ENCODE data around the gene ITGB4. TPM values are rescaled to one million over a fixed set of nuclear protein-coding genes. Genes with fewer than 3 reads are reported as not detected.

Gene ITGB4
- total and polyA plus RNA-seq, 9 of the 15 experiments (the other 6 are each of a cell fraction or from before 2014, with no cell fraction given) = 0.05 to 2.8 (median 0.76) TPM; not detected in 3

- no TSS peak for BruUV-seq (replicated peaks)
- in situ Hi-C loops (cut with MboI) = no loop called here
- FAIRE-seq (no peak), ATAC-seq (no peak), DNase-seq (ENCODE audit: extremely low read depth in 1 of 4, low spot score in 3 of 4) (no peak)
- H3K4me2 ChIP-seq (ENCODE audit: insufficient read depth, low read length) = no peak overlapping the region
- no peak overlapping the region for H2AFZ ChIP-seq (ENCODE audit: low read depth, low read length)
- no peak overlapping the region for H3K27ac ChIP-seq (ENCODE audit: extremely low read depth, low read depth, low read length)
- H3K9me1 ChIP-seq (ENCODE audit: control insufficient read depth, insufficient read depth, low read length) = peaks cover 6% of the 10 kb centered on the region
- ChIA-PET POLR2A (interaction anchor here (0.8 to 1.3 kb wide), 2 partner anchors 10 to 58 kb away, joined by 3 to 5 read pairs; no protein-coding TSS in a partner anchor), CTCF (ENCODE audit: low intra/inter-chr PET ratio) (no interaction called here)
- intact Hi-C loops (cut with micrococcal nuclease) = no loop called here
- WGBS (ENCODE audit: insufficient coverage, low coverage, missing lambda C conversion rate) = 76% methylated on average over 14 of the region's 14 CpGs
- 0 out of 3 replicates have a peak, but pooled peaks cover 4% of the 10 kb centered on the region for H3K79me2 ChIP-seq (ENCODE audit: control insufficient read depth, insufficient read depth, low read length)
- no peak overlapping the region for H3K9ac ChIP-seq (ENCODE audit: insufficient read depth in 1 of 2, low read depth in 2 of 2, low read length in 2 of 2)
- peaks cover 84% of the 10 kb centered on the region; the same call in 2 of the 3 replicates for H3K36me3 ChIP-seq (ENCODE audit: control insufficient read depth, insufficient read depth, low read length)
- no peaks in the 10 kb centered on the region for H3K27me3 ChIP-seq (ENCODE audit: control insufficient read depth in 2 of 2, insufficient read depth in 2 of 2, low read length in 2 of 2)
- no peak overlapping the region for H3K4me3 ChIP-seq
- 0 out of 2 replicates have a peak, but pooled peaks cover 11% of the 10 kb centered on the region for H4K20me1 ChIP-seq (replicated peaks; ENCODE audit: control insufficient read depth, insufficient read depth, low read length)
- H3K9me3 ChIP-seq (replicated peaks; ENCODE audit: control insufficient read depth, insufficient read depth, low read depth, low read length) = no peaks in the 10 kb centered on the region
- peaks cover 0 to 2% of the 10 kb centered on the region in 2 experiments; a peak in 2 of 5 replicates for H3K4me1 ChIP-seq (replicated peaks in 1 of 2; ENCODE audit: control insufficient read depth in 2 of 2, insufficient read depth in 2 of 2, low read length in 2 of 2)
- TF ChIP-seq ZNF354B (CRISPR knock-in tag; IDR thresholded peaks at IDR 0.05) = no peak
- TF ChIP-seq CAMTA2 (CRISPR knock-in tag; conservative IDR thresholded peaks at IDR 0.05) = no peak
- no peak for TF ChIP-seq THRAP3 (IDR thresholded peaks at IDR 0.05; ENCODE audit: borderline replicate concordance)
- TF ChIP-seq MEF2A (IDR thresholded peaks at IDR 0.05; ENCODE audit: control insufficient read depth, low read depth, low read length) = no peak
- no peak for TF ChIP-seq HMBOX1 (IDR thresholded peaks at IDR 0.05)
- no peak for TF ChIP-seq TSC22D4 (tag; IDR thresholded peaks at IDR 0.05)
- TF ChIP-seq SMARCE1 (IDR thresholded peaks at IDR 0.05) = no peak
- no peak for TF ChIP-seq HDAC2 (IDR thresholded peaks at IDR 0.05)
- no peak for TF ChIP-seq PML (IDR thresholded peaks at IDR 0.05; ENCODE audit: low read length)
- no peak for TF ChIP-seq MGA (IDR thresholded peaks at IDR 0.05)
- TF ChIP-seq BRF2 (IDR thresholded peaks at IDR 0.05; ENCODE audit: borderline replicate concordance, insufficient read depth, insufficient read length) = no peak
Observed at GRCh38 chr17:75694536-75694935, 26.7 kb upstream of the ITGB4 start.

Measured in K562 (cell line).